Glomerular endothelial cell (primary cell): ENCODE results near the gene FOXJ1. TPM values are rescaled to one million over a fixed set of nuclear protein-coding genes. Genes with fewer than 3 reads are reported as not detected.

ENCODE experiments used
- DNase-seq: peaks from one replicate; pipeline ENCODE4 v3.0.0-alpha.2; 2011; ENCODE audit warnings: low read depth, low spot score; ENCODE audit errors: extremely low read depth
- total RNA-seq: library from RNA; depleted of rRNA; stranded (reverse); fragments of >200 nt; gene quantifications from 2 replicates; pipeline ENCODE4 v1.2.3, GENCODE V29; 2015

FOXJ1 gene
- total RNA-seq, 1 donor from 2014 or later = 0.18 TPM

GRCh38 chr17:76161619-76162266 lies 20.7 kb upstream of the FOXJ1 start:
- no peak for DNase-seq

- no peak for DNase-seq
Observed at GRCh38 chr17:76160896-76161528, 20.0 kb upstream of the FOXJ1 start.

- DNase-seq = no peak
Observed at GRCh38 chr17:76159157-76159556, 18.1 kb upstream of the FOXJ1 start.

- DNase-seq = no peak
Observed at GRCh38 chr17:76157759-76158158, 16.7 kb upstream of the FOXJ1 start.

- no peak for DNase-seq
Observed at GRCh38 chr17:76156662-76156991, 15.6 kb upstream of the FOXJ1 start.

GRCh38 chr17:76155988-76156661 lies 15.1 kb upstream of the FOXJ1 start:
- DNase-seq = no peak

GRCh38 chr17:76154936-76155845 lies 14.1 kb upstream of the FOXJ1 start:
- no peak for DNase-seq

- no peak for DNase-seq
Observed at GRCh38 chr17:76154292-76154691, 13.2 kb upstream of the FOXJ1 start.

GRCh38 chr17:76153640-76154039 lies 12.6 kb upstream of the FOXJ1 start:
- DNase-seq = no peak

- DNase-seq = no peak
Observed at GRCh38 chr17:76153202-76153601, 12.2 kb upstream of the FOXJ1 start.

GRCh38 chr17:76152591-76152990 lies 11.5 kb upstream of the FOXJ1 start:
- DNase-seq = no peak

GRCh38 chr17:76151896-76152454 lies 10.9 kb upstream of the FOXJ1 start:
- no peak for DNase-seq

- no peak for DNase-seq
Observed at GRCh38 chr17:76150712-76151622, 9.9 kb upstream of the FOXJ1 start.

GRCh38 chr17:76149214-76149613 lies 8.2 kb upstream of the FOXJ1 start:
- no peak for DNase-seq

- DNase-seq = no peak
Observed at GRCh38 chr17:76148015-76148326, 6.9 kb upstream of the FOXJ1 start.

GRCh38 chr17:76147211-76148014 lies 6.4 kb upstream of the FOXJ1 start:
- DNase-seq = no peak

GRCh38 chr17:76146053-76146851 lies 5.2 kb upstream of the FOXJ1 start:
- no peak for DNase-seq
